Loucy (cell line): Measurements from ENCODE around the gene KIF3C.

Source experiments
- H2AFZ ChIP-seq: fragments of 200-600 bp; sonication (generic); 2 replicates; pipeline ENCODE4 v1.6.0; 2016; ENCODE audit warnings: antibody characterized with exemption, mild to moderate bottlenecking, low read length, moderate library complexity
- H3F3A ChIP-seq: fragments of 200-600 bp; 2 replicates; pipeline ENCODE4 v1.6.0; 2016; ENCODE audit warnings: antibody characterized with exemption, low read depth, mild to moderate bottlenecking
- H3K27me3 ChIP-seq: fragments of 200-600 bp; sonication (generic); 2 replicates; pipeline ENCODE4 v1.6.1; 2014; ENCODE audit warnings: low read length, mild to moderate bottlenecking; ENCODE audit not compliant: insufficient read depth, poor library complexity, severe bottlenecking
- H3K36me3 ChIP-seq: fragments of 200-600 bp; sonication (generic); 2 replicates; pipeline ENCODE4 v1.6.1; 2016; ENCODE audit warnings: low read length; ENCODE audit not compliant: insufficient read depth
- H3K4me1 ChIP-seq: fragments of 200-600 bp; sonication (generic); 2 replicates; pipeline ENCODE4 v1.5.1; 2014; ENCODE audit warnings: low read length, mild to moderate bottlenecking; ENCODE audit not compliant: insufficient read depth, poor library complexity, severe bottlenecking
- H3K4me2 ChIP-seq: fragments of 200-600 bp; sonication (generic); 2 replicates; pipeline ENCODE4 v1.6.0; 2014; ENCODE audit warnings: antibody characterized with exemption, low read length, low read depth, mild to moderate bottlenecking; ENCODE audit not compliant: poor library complexity, severe bottlenecking
- H3K4me3 ChIP-seq: fragments of 200-600 bp; sonication (generic); 2 replicates; pipeline ENCODE4 v1.5.1; 2014; ENCODE audit warnings: low read length, mild to moderate bottlenecking, mixed read lengths; ENCODE audit not compliant: poor library complexity, severe bottlenecking
- H3K79me2 ChIP-seq: fragments of 200-600 bp; sonication (generic); 2 replicates; pipeline ENCODE4 v1.6.1; 2014; ENCODE audit warnings: low read length; ENCODE audit not compliant: insufficient read depth
- H3K9ac ChIP-seq: fragments of 200-600 bp; sonication (generic); 2 replicates; pipeline ENCODE4 v1.6.0; 2014; ENCODE audit warnings: mild to moderate bottlenecking, low read depth, low read length, moderate library complexity; ENCODE audit not compliant: poor library complexity, severe bottlenecking
- H3K9me2 ChIP-seq: fragments of 200-600 bp; sonication (generic); replicated peaks from 2 replicates; pipeline ENCODE4 v1.6.1; 2016; ENCODE audit warnings: low read depth, low read length, mixed read lengths
- H3K9me3 ChIP-seq: fragments of 200-600 bp; sonication (generic); 2 replicates; pipeline ENCODE4 v1.6.1; 2014; ENCODE audit warnings: mild to moderate bottlenecking, antibody characterized with exemption, low read length, low read depth; ENCODE audit not compliant: insufficient read depth
- H4K20me1 ChIP-seq: fragments of 200-600 bp; sonication (generic); 2 replicates; pipeline ENCODE4 v1.6.0; 2014; ENCODE audit warnings: antibody characterized with exemption, low read length, mild to moderate bottlenecking; ENCODE audit not compliant: insufficient read depth, poor library complexity, severe bottlenecking
- CTCF ChIP-seq: fragments of 200-600 bp; sonication (generic); conservative IDR thresholded peaks from 2 replicates; pipeline ENCODE4 v1.5.1; 2014; ENCODE audit warnings: mild to moderate bottlenecking, antibody characterized with exemption, low read length
- EZH2phosphoT487 ChIP-seq: fragments of 200-600 bp; IDR thresholded peaks from 2 replicates; pipeline ENCODE4 v1.6.1; 2018; ENCODE audit warnings: antibody characterized with exemption, mild to moderate bottlenecking, moderate library complexity, borderline replicate concordance

Gene KIF3C

GRCh38 chr2:25887624-25888242, 94.6 kb downstream of the KIF3C start:
- Histone ChIP-seq H4K20me1 (no peaks in the 10 kb centered on the region), H3K4me3 (no peak overlapping the region), H3K4me2 (no peak overlapping the region), H3K9ac (no peak overlapping the region), H3K9me2 (no peaks in the 10 kb centered on the region), H3K4me1 (no peaks in the 10 kb centered on the region), H3K36me3 (no peaks in the 10 kb centered on the region), H3K79me2 (no peaks in the 10 kb centered on the region), H3K9me3 (no peaks in the 10 kb centered on the region), H3K27me3 (no peaks in the 10 kb centered on the region), H2AFZ (no peak overlapping the region), H3F3A (no peaks in the 10 kb centered on the region)
- TF ChIP-seq EZH2phosphoT487: no peak
- no peak for TF ChIP-seq CTCF

- Histone ChIP-seq H3K4me1 (peaks cover 10% of the 10 kb centered on the region), H3K9ac (no peak overlapping the region), H3F3A (no peaks in the 10 kb centered on the region), H4K20me1 (no peaks in the 10 kb centered on the region), H3K79me2 (no peaks in the 10 kb centered on the region), H3K36me3 (no peaks in the 10 kb centered on the region), H2AFZ (no peak overlapping the region), H3K27me3 (no peaks in the 10 kb centered on the region), H3K4me3 (no peak overlapping the region), H3K9me3 (no peaks in the 10 kb centered on the region), H3K4me2 (no peak overlapping the region), H3K9me2 (no peaks in the 10 kb centered on the region)
- no peak for TF ChIP-seq CTCF
- TF ChIP-seq EZH2phosphoT487: no peak
These were observed 96.4 kb downstream of the KIF3C start for GRCh38 chr2:25885933-25886332.

GRCh38 chr2:25881764-25882163, 100.5 kb downstream of the KIF3C start:
- H3K27me3 ChIP-seq: peaks cover 6% of the 10 kb centered on the region
- TF ChIP-seq CTCF: no peak
- TF ChIP-seq EZH2phosphoT487: no peak
- peaks cover 22% of the 10 kb centered on the region for H3K4me1 ChIP-seq
- no peak overlapping the region for H3K4me2 ChIP-seq
- no peak overlapping the region for H3K9ac ChIP-seq
- no peaks in the 10 kb centered on the region for H3K9me2 ChIP-seq
- H3K4me3 ChIP-seq: no peak overlapping the region
- no peaks in the 10 kb centered on the region for H3K36me3 ChIP-seq
- H3K79me2 ChIP-seq: peaks cover 15% of the 10 kb centered on the region
- H3K9me3 ChIP-seq: no peaks in the 10 kb centered on the region
- H3F3A ChIP-seq: no peaks in the 10 kb centered on the region
- H2AFZ ChIP-seq: no peak overlapping the region
- H4K20me1 ChIP-seq: peaks cover 5% of the 10 kb centered on the region
